Raji (cell line): ENCODE measurements around the gene TMA16.

Experiments used
- POLR2A ChIP-seq: IDR thresholded peaks from 2 replicates; pipeline ENCODE4 v1.6.1; 2011; ENCODE audit warnings: low read depth, low read length, control low read depth; ENCODE audit not compliant: insufficient read depth

TMA16 gene

GRCh38 chr4:163494360-163495241 is at the start of gene TMA16:
TSS of gene TMA16 (plus strand) at chr4:163494690. CDS start at chr4:163494802, 112 bp downstream.
- peak; percentile 87 for TF ChIP-seq POLR2A

- TF ChIP-seq POLR2A, result no peak
These were observed 47.0 kb upstream of the TMA16 start for GRCh38 chr4:163447481-163447880.

GRCh38 chr4:163448540-163449203 is 45.8 kb upstream of the TMA16 start:
- no peak for TF ChIP-seq POLR2A

GRCh38 chr4:163462556-163462955 is 31.9 kb upstream of the TMA16 start:
- TF ChIP-seq POLR2A, result no peak

DNA sequence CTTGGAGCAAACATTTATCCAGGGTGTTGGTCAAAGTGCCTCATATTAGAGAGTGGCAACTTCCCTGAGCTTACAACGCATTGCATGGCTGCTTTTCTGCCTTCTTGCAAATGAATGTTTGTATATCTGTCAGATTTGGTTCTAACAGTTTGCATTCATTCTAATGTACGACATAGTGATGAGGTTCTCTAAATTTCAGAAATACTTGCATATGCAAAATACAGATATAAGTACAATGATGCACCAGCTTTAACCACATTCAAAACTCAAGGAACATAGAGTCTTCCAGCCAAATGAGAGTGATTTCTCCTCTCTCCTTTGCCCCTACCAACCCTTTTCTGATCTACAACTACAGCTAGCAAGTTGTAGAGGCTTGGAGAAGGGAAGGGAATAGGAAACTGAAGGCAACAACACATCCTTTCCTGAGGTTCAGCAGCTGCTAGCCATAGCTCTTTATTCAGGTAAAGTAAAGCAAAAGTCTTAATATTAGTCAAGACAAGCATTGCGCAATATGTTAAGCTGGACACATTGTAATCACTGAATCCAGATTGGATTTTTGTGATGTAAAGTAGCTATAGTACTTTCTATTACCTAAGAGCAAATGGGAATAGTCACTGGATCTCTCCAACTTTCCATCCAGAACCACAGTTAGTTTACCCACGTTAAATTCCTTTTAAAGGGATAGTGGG is 27.3 kb upstream of the TMA16 start:
- TF ChIP-seq POLR2A, result no peak

DNA sequence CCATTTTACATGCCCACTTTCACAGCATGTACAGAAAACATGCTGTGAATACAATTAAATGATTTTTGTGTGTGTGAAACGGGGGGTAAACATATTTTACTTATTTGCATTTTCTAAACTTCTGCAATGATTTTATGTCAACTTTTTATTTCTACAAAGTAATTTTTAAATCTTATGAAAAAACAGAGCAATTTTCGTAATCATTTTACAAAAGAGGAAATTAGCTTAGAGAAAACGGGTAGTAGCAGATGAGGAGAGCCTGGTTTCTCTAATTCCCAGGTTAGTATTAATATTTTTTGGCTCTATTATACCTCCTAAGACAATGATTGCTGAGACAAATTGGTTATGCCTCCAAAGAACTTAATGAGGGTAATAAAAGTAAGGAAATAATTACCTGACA is 24.1 kb upstream of the TMA16 start:
- TF ChIP-seq POLR2A, result no peak

DNA sequence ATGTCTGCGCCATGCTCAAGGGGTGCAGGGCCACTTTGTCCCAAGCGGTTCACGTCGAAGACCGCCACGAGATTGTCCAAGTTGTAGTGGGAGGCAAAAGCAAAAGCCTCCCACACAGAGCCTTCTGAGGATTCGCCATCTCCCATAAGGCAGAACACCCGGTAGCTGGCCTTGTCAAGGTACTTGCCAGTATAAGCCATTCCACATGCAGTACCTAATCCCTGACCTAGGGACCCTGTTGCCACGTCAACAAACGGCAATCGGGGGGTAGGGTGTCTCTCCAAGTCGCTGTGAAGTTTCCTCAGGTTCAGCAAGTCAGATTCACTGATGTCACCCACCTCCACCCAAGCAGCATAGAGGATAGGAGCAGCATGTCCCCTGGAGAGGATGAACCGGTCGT is 21.4 kb upstream of the TMA16 start:
- TF ChIP-seq POLR2A, result no peak

DNA sequence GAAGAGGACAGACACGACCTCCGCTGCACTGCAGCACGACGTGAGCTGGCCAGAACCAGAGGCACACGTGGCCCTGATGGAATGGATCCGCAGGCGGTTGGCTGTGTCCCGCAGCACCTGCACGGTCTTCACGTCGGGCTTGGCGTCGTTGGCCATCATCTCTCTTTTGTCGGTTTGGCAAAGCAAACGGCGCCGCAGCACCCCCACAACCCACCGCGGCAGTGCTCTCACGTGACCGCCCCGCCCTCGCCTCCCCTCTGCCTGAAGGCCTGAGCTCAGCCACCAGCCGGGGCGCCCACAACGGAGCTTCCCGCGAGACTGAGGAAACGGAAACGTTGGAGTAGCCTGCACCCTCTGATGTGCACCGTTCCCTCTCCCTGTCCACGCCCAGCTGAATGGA is 20.9 kb upstream of the TMA16 start, which contains the start of gene TKTL2:
TSS of gene TKTL2 (minus strand) at position 179 of the 400 bp plus-strand sequence. CDS start at position 159, 20 bp downstream.
- TF ChIP-seq POLR2A, result no peak

- TF ChIP-seq POLR2A, result no peak
These were observed 20.5 kb upstream of the TMA16 start for GRCh38 chr4:163474027-163474426.

GRCh38 chr4:163476761-163477438 is 17.6 kb upstream of the TMA16 start:
- no peak for TF ChIP-seq POLR2A

- TF ChIP-seq POLR2A, result no peak
These were observed 12.3 kb upstream of the TMA16 start for GRCh38 chr4:163482190-163482589.

DNA sequence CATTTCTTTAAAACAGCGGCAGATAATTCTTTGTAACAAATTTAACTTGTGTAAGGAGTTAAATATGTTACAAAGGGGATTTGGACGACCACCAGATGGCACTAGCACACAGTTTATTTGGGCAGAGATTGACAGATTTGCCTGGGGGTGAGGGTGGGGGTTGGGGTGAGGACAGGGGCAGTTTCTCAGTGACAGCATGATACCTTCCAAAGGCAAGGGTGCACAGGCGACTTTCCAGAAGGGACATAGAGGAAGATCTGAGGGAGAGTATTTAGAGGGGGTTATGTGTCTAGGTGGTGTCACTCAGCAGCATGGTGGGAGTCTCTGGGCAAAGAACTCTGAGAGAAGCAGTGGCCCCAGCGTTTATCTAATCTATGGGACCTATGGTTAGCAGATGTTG is 9.6 kb upstream of the TMA16 start:
- no peak for TF ChIP-seq POLR2A

- TF ChIP-seq POLR2A, result no peak
These were observed 8.9 kb upstream of the TMA16 start for GRCh38 chr4:163485589-163485988.

- TF ChIP-seq POLR2A, result no peak
These were observed 8.2 kb upstream of the TMA16 start for GRCh38 chr4:163486321-163486720.

- no peak for TF ChIP-seq POLR2A
These were observed 4.6 kb upstream of the TMA16 start for GRCh38 chr4:163489929-163490328.
